DND-41 (cell line): Measurements from ENCODE around the gene GNMT.

Experiments
- CTCF ChIP-seq: IDR thresholded peaks from 2 replicates; pipeline ENCODE4 v1.5.1; 2012; ENCODE audit warnings: borderline replicate concordance, low read length, moderate library complexity, mild to moderate bottlenecking; ENCODE audit not compliant: poor library complexity, severe bottlenecking; ENCODE audit errors: extremely low read depth
- EZH2 ChIP-seq: IDR thresholded peaks from 3 replicates; pipeline ENCODE4 v1.6.1; 2012; ENCODE audit warnings: borderline replicate concordance, low read depth, mild to moderate bottlenecking, moderate library complexity, low read length, inconsistent platforms; ENCODE audit not compliant: severe bottlenecking

DNA sequence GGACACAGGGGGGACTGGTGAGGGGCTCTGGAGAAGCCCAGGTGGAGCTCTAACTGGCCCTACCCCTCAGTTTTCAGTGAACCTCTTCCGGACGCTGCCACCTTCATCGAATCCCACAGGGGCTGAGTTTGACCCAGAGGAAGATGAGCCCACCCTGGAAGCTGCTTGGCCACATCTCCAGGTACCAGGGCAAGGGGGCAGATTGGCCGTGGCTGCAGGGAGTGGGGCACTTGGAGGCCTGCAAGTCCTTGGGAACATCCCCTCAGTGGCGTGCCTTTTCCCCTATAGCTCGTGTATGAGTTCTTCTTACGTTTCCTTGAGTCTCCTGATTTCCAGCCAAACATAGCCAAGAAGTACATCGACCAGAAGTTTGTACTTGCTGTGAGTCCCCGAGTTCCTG lies 46.6 kb downstream of the GNMT start:
- TF ChIP-seq EZH2 (no peak), CTCF (no peak)
